Adipose tissue (tissue), 3 donors: ENCODE measurements around the gene SLFN11. TPM values are rescaled to one million over a fixed set of nuclear protein-coding genes. Genes with fewer than 3 reads are reported as not detected.
"Not testable (repeated sequence)": the region's sequence is repeated elsewhere in the genome, so short reads cannot be mapped to it uniquely, and the experiment has no call there.

Experiments
- H3K27ac ChIP-seq: one replicate; pipeline ENCODE4 v1.5.1; 2013; ENCODE audit warnings: low read depth, low read length
- WGBS, 3 donors: extraction: QIAGEN DNeasy Blood & Tissue Kit; methylation state at CpG; one replicate each; pipeline ENCODE4 v1.1.7; 2013; 5-methylcytosine and 5-hydroxymethylcytosine counted together
- polyA plus RNA-seq, 3 donors: library from polyadenylated mRNA; stranded (reverse); fragments of 200-250 nt; gene quantifications; one replicate each; pipeline ENCODE4 v1.2.3, GENCODE V29; 2013
- donor health status: healthy with polysubstance abuse.
- donor health status: Bipolar disorder and iron deficiency.
- donor health status: healthy.

The SLFN11 gene, protein sequence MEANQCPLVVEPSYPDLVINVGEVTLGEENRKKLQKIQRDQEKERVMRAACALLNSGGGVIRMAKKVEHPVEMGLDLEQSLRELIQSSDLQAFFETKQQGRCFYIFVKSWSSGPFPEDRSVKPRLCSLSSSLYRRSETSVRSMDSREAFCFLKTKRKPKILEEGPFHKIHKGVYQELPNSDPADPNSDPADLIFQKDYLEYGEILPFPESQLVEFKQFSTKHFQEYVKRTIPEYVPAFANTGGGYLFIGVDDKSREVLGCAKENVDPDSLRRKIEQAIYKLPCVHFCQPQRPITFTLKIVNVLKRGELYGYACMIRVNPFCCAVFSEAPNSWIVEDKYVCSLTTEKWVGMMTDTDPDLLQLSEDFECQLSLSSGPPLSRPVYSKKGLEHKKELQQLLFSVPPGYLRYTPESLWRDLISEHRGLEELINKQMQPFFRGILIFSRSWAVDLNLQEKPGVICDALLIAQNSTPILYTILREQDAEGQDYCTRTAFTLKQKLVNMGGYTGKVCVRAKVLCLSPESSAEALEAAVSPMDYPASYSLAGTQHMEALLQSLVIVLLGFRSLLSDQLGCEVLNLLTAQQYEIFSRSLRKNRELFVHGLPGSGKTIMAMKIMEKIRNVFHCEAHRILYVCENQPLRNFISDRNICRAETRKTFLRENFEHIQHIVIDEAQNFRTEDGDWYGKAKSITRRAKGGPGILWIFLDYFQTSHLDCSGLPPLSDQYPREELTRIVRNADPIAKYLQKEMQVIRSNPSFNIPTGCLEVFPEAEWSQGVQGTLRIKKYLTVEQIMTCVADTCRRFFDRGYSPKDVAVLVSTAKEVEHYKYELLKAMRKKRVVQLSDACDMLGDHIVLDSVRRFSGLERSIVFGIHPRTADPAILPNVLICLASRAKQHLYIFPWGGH
- 10 to 100 TPM in 2 of 3 donors, 1 to 10 TPM in 1; 1.2 to 32.2 (median 19.2) TPM for polyA plus RNA-seq

DNA sequence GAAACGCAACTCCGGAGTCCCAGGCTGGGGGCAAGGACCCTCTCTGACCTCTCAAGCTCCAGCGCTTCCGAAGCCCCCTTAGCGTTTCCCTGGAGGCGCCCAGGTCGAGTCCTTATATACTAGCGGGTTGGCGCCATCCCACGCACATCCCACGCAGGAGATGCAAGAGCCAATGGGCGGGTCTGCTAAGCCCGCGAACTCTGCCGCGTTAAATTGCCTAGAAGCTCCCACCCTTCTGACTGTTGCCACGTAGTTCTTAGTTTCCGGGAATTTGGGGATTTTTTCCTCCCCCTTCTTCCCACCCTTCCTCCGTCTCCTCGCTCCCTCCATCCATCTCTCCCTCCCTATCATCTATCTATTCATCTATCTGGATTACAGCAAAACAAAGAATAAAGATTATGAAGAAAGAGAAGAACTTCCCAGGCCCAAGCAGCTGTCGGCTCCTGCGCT, at the start of gene SLFN11:
Gene SLFN11 (minus strand): TSS at position 88 of the 450 bp plus-strand sequence. CDS start 9,814 bp downstream, outside the sequence.
- H3K27ac ChIP-seq: peak within 1 kb of the TSS; percentile 98
- 0 to 2% (median 1%) methylated on average over 16 to 22 of the region's 22 CpGs for WGBS, 3 donors

DNA sequence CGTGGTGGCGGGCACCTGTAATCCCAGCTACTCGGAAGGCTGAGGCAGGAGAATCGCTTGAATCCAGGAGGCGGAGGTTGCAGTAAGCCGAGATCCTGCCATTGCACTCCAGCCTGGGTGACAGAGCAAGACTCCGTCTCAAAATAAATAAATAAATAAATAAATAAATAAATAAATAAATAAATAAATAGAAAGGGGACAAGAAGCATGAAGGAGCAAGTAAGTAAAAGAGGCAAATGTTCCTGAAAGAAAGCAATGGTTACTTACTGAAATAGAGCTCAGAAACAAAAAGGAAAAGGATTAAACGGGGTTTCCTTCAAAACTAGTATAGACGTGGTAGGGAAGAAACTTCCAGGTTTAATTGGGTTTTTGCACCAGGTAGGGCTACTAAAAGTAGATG, 47.6 kb upstream of the SLFN11 start:
- WGBS, 3 donors: 94 to 98% (median 97%) methylated on average over 9 of the region's 9 CpGs

DNA sequence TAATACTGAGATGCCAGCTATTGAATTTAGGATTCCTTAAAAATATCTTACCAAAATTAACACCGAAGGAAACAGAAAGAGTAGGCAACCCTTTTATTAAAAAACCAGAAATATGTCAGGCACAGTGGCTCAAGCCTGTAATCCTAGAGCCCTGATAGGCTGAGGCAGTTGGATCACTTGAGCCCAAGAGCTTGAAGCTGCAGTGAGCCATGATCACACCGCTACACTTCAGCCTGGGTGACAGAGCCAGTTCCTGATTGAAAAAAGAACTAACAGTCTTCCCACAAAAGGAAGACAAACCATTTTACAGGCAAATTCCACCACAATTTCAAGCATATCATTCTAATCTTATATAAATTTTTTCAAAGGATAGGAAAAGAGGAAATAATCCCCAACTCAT, 43.2 kb upstream of the SLFN11 start:
- 89 to 98% (median 90%) methylated on average over 2 of the region's 2 CpGs for WGBS, 3 donors
- H3K27ac ChIP-seq: no peak overlapping the region

More for the DNA sequence above, 47.6 kb upstream of the SLFN11 start:
- H3K27ac ChIP-seq: not testable (repeated sequence)

DNA sequence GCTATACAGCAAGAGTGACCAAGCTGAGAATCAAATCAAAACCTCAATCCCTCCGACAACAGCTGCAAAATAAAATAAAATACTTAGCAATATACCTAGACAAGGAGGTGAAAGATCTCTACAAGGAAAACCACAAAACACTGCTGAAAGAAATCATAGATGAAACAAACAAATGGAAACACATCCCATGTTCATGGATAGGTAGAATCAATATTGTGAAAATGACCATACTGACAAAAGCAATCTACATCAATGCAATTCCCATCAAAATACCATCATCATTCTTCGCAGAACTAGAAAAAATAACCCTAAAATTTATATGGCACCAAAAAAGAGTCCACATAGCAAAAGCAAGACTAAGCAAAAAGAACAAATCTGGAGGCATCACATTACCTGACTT, 41.3 kb upstream of the SLFN11 start:
- H3K27ac ChIP-seq: not testable (repeated sequence)
- WGBS, 3 donors: 84 to 99% (median 98%) methylated on average over 2 of the region's 2 CpGs

DNA sequence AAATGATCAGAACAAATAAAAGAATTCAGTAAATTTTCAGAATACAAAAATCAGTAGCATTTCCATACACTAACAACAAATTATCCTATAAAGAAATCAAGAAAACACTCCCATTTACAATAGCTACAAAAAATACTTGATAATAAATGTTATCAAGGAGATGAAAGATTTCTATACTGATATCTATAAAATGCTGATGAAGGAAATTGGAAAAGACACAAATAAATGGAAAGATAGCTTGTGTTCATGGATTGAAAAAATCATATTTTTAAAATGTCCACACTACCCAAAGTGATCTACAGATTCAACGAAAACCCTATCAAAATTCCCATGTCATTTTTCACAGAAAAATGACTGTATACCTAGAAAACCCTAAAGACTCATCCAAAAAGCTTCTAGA, 40.8 kb upstream of the SLFN11 start:
- no peak overlapping the region for H3K27ac ChIP-seq
- WGBS, 3 donors: 69 to 100% (median 100%) methylated on average over 1 of the region's 1 CpG

DNA sequence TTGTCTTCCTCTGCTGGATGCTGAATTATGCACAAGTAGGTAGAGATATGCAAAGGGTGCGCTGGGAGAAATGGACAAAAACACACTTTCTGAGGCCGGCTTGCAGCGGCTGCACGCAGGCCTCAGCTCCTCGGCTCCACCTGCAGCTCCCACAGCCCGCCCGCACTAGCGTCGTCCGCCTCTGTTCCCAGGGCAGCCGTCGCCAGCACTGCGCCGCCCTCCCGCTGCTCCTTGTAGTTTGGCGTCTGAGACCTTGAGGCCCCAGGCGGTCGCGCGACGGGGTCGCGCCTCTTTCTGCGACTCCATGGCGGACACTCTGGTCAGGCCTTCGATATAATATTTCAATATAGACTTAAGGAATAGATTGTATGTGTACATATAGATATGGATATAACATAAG, 34.1 kb upstream of the SLFN11 start:
- no peak overlapping the region for H3K27ac ChIP-seq
- WGBS, 3 donors: 92 to 95% (median 93%) methylated on average over 16 to 26 of the region's 26 CpGs

DNA sequence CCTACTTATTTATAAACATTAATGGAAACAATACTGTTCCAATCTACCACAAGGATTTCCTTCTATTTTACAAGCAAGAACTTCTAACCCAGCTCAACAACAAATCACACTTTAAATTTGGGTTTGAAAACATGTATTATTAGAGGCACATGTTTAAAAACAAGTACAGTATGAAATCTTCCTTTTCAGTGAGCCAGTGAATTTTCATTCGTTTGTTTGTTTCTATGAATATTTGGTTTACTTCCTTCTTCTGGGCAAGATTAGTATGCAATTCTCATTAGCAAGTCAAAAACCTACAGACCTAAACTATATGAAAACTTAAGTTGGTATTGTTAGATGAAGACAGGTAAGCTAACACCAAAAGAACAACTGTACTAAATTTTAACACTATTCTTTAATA, 33.1 kb upstream of the SLFN11 start:
- no peak overlapping the region for H3K27ac ChIP-seq
- 63 to 82% (median 73%) methylated on average over 1 of the region's 1 CpG for WGBS, 3 donors

DNA sequence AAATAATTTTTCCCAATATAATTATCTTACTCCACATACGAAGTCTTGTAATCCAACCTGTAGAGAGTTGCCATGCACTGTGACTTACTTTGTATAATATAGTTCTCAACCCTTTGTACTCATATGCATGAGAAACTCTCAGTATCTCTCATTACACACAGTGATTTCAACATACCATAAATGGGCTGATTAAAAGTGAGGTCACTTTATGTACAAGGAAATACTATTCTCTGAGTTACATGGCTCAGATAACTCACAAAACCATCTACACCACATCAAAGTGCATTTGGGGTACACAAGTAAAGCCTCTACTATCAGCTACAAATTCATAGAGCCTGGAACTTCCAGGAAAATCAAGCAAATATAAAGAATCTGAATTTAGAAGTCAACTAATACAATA, 30.9 kb upstream of the SLFN11 start:
- H3K27ac ChIP-seq: no peak overlapping the region
- 82 to 97% (median 90%) methylated on average over 1 of the region's 1 CpG for WGBS, 3 donors

DNA sequence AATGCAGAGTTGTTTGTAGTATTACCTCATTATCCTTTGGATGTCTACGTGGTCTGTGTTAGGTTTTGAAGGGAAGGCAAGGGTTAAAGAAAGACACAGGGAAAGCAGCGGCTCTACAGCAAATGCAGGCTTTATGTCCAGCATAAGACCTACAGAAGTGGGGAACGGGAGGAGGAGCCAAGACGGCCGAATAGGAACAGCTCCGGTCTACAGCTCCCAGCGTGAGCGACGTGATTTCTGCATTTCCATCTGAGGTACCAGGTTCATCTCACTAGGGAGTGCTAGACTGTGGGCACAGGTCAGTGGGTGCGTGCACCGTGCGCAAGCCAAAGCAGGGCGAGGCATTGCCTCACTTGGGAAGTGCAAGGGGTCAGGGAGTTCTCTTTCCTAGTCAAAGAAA, 20.4 kb upstream of the SLFN11 start:
- not testable (repeated sequence) for H3K27ac ChIP-seq
- WGBS, 3 donors: 88 to 93% (median 92%) methylated on average over 12 to 13 of the region's 13 CpGs

DNA sequence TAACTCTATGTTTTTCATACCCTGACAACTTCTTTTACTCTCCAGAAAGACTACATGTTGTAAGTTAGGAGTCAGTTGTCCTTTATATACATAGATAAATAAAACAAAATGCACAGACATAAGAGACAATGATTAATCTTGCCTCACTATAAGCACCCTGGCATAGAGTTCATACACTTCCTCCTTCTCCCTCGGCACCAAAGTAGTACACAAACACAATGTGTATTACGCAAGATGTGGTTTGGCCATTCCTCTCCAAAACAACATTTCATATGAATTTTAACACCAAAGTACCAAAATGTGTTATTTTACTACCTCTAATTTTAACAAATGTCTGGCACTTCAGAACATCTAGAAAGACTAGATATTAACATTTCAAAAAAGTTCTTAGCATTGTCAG, 17.2 kb upstream of the SLFN11 start:
- WGBS, 3 donors: 40 to 55% (median 41%) methylated on average over 2 of the region's 2 CpGs
- no peak overlapping the region for H3K27ac ChIP-seq

DNA sequence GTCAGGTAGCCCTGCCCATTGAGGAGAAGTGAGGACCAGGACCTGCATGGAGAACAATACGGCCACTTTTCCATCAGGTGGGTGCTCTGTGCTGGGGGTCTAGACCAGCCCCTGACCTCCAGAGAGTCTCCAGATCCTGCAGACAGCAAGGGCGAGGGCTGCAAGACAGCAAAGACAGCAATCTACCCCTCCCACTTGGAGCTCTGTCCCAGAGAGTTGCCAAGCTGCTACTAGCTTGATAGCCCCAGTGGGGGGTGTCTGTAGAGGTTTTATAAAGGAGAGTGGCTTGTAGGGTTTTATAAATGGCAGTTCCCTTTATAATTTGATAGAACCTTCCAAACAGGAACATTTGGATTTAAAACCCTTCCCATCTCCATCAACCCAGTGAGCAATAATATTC, 16.7 kb upstream of the SLFN11 start:
- no peak overlapping the region for H3K27ac ChIP-seq
- 79 to 92% (median 84%) methylated on average over 2 of the region's 2 CpGs for WGBS, 3 donors

DNA sequence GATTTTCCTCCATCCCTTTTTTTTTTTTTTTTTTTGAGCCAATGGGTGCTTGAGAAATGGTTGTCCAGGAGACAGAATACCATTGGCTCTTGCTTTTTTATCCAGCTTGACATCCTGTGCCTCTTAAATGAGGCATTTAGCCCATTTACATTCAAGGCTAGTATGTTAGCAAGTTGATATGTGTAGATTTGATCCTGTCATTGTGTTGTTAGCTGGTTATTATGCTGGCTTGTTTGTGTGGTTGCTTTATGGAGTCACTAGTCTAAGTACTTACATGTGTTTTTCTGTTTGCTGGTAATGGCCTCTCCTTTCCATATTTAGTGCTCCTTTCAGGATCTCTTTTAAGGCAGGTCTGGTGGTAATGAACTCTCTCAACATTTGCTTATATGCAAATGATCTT, 14.1 kb upstream of the SLFN11 start:
- no peak overlapping the region for H3K27ac ChIP-seq

DNA sequence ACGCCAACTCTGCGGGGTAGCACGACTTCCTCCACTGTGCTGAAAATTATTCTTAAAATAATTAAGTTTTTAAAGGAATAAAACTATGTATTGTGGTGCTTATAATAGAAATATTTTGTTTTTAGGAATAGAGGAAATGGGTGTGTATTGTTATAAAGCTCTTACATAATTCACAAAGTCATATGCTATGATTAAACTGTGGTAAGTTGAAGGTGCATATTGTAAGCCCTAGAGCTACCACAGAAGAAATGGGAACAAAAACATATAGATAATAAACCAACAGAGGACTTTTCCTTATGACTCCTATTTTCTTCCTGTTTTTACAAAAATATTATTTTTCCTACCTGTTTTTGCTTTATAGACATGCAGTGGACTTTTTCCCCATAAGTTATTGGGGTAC, 4.3 kb upstream of the SLFN11 start:
- WGBS, 3 donors: 71 to 82% (median 76%) methylated on average over 3 of the region's 3 CpGs

DNA sequence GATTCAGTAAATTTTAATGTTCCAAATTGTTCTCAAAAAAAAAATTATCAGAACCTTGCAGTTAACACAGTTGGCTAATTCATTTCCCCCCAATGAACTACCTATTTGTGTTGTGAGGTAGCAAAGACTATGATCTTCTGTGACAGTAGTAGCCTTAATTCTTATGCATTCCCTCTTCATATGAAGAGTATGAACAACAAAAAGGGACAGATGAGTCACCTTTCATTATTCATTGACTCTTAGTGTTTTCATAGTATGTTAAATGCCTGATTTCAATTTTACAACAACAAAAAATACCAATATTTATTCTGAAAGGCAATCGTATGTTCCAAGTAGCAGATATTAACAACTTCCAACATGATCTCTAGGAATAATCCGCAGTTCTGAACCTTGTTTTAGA, 3.6 kb upstream of the SLFN11 start:
- no peak overlapping the region for H3K27ac ChIP-seq
- WGBS, 3 donors: 73 to 89% (median 86%) methylated on average over 2 of the region's 2 CpGs

More for the DNA sequence above, 4.3 kb upstream of the SLFN11 start:
- no peak overlapping the region for H3K27ac ChIP-seq

DNA sequence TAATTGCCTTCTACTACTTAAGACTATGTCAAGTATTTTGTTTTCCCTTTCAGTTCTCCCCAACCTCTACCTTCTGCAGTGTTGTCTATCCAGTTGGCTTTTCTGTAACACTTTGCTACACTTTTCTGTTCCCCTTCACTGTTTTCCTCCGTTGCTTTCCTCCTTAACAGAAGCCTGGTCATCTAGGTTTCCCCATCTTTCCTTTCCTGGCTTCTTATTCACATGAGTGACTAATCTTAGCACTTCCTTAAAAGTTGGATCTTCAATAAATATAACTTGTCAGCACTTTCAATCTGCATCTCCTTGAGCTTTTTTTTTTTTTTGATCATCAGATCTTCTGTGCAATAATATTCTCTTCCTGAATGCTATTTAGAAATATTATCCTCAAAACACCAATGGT, 2.8 kb upstream of the SLFN11 start:
- WGBS, 3 donors: 14 to 28% (median 27%) methylated on average over 1 of the region's 1 CpG
- no peak overlapping the region for H3K27ac ChIP-seq

DNA sequence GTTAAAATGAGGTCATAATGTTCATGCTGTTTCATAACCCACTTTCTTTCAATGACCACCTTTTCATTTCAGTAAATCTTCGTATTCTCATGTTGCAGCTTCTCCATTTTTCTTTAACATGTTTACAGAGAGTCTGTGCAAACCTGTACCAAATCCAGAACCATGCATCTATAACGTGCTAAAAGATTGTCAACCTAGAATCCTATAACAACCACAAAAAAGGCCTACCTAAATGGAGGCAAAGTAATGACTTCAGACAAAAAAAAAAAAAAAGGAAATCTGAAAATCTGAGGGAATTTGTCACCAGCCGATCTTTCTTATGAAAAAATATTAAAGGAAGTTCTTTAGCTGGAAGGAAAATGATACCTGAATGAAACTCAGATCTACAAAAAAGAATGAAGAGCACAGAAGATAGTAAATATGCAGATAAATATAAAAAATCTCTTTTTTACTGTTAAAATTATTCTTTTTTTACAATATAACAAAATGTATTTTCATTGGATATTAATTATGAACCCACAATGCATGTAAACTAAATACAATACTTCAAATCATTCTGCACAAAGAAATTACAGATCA, 1.4 kb upstream of the SLFN11 start:
- no peak overlapping the region for H3K27ac ChIP-seq
- 8 to 55% (median 11%) methylated on average over 3 of the region's 3 CpGs for WGBS, 3 donors

DNA sequence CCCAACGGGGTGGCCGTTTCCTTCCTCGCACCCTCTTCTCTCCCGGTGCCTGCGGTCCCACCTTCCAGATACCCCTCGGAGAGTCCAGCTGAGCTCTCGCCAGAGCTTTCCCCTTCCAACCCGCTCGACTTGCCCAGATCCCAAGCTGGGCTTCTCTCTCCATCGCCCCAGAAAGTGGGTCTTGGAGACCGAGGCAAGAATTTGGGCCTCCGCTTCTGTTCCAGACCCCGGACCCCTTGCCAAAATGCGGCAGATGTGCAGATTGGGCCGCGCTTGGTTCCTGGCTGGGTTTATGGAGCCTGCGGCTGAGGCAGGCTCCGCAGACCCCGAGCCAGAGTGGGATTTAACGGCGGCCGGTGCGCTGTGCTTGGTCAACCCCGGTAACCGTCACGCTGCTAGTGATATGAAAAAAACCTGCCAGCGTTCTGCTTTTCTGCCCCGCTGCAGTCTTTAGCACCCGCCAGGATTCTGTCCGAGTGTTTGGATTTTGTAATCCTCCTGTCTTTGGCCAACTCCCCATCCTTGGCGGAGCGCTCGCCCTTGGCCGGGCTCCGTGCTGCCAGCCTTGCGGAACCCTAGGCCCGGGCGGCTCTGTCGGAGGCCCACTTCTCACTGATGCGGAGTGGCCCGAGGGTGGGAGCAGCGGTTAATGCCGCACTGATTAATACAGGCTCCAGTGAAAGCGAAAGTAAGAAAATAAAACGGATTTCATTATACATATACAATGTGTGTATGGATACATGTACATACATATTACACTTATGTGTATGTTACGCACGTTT, 754 bp upstream of the SLFN11 start:
- peak overlapping the region; percentile 98 for H3K27ac ChIP-seq
- WGBS, 3 donors: 1 to 3% (median 1%) methylated on average over 44 to 47 of the region's 47 CpGs

DNA sequence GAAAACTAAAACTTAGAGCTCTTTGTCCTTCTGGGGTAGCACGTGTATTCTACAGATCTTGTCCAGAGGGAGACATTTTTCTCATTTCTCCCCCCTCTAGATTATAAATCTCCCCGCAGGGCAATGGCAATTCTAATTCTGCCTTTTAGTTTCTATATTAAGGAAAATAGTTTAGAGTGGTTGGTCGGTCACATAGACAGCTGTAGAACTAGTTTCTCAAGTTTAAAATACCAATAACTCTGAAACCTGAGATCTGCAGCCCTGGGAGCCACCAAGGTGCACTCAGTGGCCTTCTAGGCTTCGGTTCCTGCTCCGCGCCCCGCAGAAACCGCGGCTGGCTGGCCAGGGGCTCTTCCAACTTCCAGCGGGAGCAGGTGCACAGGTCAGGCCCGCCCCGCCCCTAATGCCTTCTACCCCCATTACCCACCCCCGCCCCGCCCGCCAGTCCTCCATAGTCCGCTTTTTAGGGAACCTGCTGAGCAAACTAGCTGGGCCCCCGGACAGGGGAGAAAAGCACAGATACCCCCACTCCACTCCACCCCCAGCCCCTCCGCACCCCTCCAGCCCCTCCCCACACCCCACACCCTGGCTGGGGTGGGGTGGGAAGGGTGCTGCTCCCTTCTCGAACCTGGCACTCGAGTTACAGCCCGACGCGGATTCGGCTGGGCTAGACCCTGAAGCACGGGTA, 431 bp downstream of the SLFN11 start:
- WGBS, 3 donors: 1 to 3% (median 1%) methylated on average over 12 to 25 of the region's 25 CpGs
- peak overlapping the region; percentile 48 for H3K27ac ChIP-seq
